NCI-H748 (cell line): ENCODE results near the gene MRPL38.

Source experiments
- DNase-seq: peaks from one replicate; lab custom pipeline; 2025; ENCODE audit not compliant: unreplicated experiment; lab: John Stamatoyannopoulos, UW

Gene MRPL38

GRCh38 chr17:75920045-75920560, 15.4 kb upstream of the MRPL38 start:
- no peak for DNase-seq

DNA sequence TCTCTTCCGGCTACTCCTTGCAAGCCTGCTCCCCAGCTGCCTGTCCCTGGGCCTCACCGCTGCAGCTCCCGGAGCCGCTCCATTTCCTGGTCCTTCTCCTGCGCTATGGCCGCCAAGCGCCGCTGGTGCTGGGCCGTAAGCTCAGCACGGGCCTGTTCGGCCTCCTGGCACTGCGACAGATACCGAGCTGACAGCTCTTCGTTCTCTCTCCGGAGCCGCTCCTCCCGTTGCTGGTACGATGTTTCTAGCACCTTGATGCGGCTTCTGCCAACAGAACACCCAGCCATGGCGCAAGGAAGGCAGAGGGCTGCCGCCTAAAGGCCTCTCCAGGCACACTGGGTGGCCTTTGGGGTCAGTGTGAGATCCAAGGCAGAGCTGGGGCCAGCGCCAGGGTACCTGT, 14.9 kb upstream of the MRPL38 start:
- DNase-seq = no peak

- DNase-seq = no peak
Observed at GRCh38 chr17:75917917-75918445, 13.3 kb upstream of the MRPL38 start.

GRCh38 chr17:75917141-75917916, 12.6 kb upstream of the MRPL38 start:
- DNase-seq = no peak

GRCh38 chr17:75915268-75915667, 10.6 kb upstream of the MRPL38 start:
- DNase-seq = no peak

GRCh38 chr17:75914643-75915267, 10.1 kb upstream of the MRPL38 start:
- no peak for DNase-seq

- DNase-seq = no peak
Observed at GRCh38 chr17:75913537-75914210, 9.0 kb upstream of the MRPL38 start.

GRCh38 chr17:75910699-75911098, 6.0 kb upstream of the MRPL38 start:
- no peak for DNase-seq

- peak; percentile 76 for DNase-seq
Observed at GRCh38 chr17:75909812-75910274, 5.2 kb upstream of the MRPL38 start.

DNA sequence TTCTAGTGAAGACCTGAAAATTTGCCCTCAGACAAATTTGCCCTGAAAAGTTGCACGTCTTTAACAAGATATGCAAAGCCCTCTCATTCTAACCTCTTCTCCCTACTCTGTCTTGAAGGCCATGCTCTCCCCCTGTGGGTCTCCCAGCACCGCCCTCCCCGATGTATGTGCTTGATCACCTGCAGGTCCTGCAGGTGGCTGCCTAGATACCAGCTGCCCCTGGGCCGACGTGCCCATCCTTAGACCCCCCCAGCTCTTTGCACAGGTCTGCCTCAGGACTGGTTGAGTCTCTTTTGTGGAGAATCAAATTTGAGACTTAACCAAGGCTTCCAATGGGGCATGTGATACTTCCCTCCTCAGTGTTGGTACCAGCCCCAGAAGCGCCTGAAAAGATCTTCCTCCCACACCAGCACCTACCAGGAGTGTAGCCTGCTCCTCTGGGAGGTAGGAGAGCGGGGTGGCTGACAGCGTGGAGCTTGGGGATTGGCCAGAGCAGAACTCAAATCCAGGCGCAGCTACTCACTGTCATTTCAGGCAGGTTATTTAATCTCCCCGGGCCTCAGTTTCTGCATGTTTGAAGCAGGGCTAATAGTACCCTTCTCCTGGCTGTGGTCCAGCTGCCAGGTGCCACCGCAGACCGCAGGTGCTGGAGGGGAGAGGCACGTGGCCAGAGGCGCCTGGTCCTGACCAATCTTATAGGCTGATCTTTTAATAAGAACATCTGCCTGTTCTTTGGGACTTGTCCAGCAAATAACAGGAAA, 4.5 kb upstream of the MRPL38 start:
- DNase-seq = peak; percentile 81

- DNase-seq = peak; percentile 55
Observed at GRCh38 chr17:75908201-75908600, 3.5 kb upstream of the MRPL38 start.

- no peak for DNase-seq
Observed at GRCh38 chr17:75906143-75906884, 1.6 kb upstream of the MRPL38 start.

DNA sequence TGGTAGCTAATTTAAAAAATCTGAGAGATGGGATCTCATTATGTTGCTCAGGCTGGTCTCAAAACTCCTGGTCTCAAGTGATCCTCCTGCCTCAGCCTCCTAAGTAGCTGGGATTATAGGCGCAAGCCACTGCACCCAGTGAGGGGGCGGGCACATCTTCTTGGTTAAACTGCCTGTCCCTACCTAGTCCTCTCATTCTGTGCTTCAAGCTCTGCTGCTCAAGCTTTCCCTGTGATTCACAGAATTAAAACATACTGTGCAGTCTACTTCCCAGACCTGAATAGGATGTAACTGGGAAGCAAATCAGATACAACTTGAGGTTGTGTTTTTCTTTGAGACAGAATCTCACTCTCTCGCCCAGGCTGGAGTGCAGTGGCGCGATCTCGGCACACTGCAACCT, 2.3 kb downstream of the MRPL38 start:
- DNase-seq = no peak

DNA sequence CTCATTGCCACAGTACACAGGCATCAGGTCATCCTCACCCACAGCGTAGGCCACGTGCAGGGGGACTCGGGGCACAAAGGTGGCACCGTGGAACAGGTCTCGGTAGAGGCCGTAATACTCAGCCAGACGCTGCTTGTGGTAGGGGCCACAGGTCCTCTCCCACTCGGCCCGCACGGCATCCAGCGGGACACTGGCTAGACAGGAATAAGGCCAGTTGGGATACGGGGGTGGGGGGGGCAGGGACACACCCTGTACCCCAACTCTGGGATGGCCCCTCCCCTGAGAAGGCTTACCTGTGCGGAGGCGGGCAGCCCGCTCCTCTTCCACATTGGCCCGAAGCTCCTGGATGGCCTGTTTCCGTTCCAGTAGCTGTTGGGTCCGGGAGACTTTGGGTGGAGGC, 3.0 kb downstream of the MRPL38 start:
- no peak for DNase-seq

DNA sequence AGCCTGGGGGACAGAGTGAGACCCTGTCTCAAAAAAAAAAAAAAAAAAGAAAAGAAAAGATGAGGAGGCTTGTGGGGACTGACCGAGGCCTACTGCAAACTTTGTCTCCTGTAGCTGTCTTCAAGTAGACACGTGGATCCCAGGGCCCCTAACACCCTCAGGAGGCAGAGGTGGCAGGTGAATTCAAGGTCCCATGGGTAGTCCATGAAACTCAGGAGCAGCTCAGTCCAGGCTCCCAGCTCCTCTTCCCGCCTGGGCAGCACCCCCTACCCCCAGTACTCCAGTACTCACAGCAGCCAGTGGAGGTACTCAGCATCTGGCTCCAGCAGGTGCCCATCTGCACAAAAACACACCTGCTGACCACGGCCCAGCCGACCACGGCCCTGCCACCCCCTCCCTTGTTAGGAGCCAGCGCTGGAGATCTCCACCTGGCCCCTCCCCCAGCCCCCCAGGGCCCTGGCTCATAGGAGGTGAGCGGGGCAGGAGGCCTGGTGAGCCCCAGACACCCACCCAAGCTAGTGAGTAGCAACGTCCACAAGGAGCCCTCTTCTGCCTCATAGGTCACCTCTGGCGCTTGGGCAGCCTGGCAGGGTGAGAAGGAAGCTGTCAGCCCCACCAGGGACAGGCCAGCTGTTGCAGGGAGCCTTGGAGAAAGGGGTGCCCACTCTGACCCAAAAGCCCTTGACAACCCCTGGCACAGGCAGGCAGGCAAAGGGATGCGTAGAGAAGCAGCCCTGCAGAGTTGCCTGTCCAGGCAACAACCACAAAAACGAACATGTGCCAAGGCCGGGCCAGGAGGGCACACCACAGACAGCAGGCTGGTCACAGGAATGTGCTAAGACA, 3.8 kb downstream of the MRPL38 start:
- no peak for DNase-seq

- no peak for DNase-seq
Observed at GRCh38 chr17:75899767-75900468, 4.8 kb downstream of the MRPL38 start.

GRCh38 chr17:75899353-75899752, 5.3 kb downstream of the MRPL38 start:
- no peak for DNase-seq

GRCh38 chr17:75898791-75899190, 5.9 kb downstream of the MRPL38 start:
- DNase-seq = no peak

DNA sequence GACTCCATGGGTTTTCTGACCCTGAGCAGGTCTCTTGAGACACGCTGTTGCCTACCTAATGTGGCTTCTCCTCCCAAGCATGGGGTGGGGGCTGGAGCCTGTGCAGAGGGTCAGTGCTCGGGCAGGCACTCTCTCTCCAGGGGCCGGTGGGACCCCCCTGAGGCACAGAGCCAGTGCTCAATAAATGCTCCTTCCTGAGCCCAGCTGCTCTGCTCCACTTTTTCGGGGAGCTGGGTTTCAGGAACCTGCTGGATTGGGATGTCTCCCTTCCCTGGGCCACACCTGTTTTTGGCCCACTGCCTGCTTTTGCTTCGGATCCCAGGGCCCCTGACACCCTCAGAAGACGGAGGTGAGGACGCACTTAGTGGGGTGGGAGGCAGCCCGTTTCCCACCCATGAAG, 6.6 kb downstream of the MRPL38 start:
- DNase-seq = no peak
